Adrenal gland (tissue), 5 donors: ENCODE data around the gene MBP.

ENCODE experiments used
- POLR2A ChIP-seq, 2 donors: fragments of 450-650 bp; IDR thresholded peaks; one replicate each; pipeline ENCODE4 v1.6.1; 2017; ENCODE audit warnings: antibody characterized with exemption in 2 of 2, mild to moderate bottlenecking in 2 of 2, moderate library complexity in 1 of 2
- TF ChIP-seq, protein P1 (sequence below), 6 experiments: fragments of 450-650 bp in 4 of 6; fragments of 200-600 bp in 2 of 6; sonication (generic) in 1 of 6; IDR thresholded peaks; 1 replicate in 5 of 6; 2 replicates in 1 of 6; pipeline versions ENCODE4 v1.5.1 to v1.8.0; 2016 to 2021; ENCODE audit warnings: antibody characterized with exemption in 6 of 6, mild to moderate bottlenecking in 2 of 6, moderate library complexity in 1 of 6
- donor health status: DM: no; HTN: no; CAD: no.

DNA sequence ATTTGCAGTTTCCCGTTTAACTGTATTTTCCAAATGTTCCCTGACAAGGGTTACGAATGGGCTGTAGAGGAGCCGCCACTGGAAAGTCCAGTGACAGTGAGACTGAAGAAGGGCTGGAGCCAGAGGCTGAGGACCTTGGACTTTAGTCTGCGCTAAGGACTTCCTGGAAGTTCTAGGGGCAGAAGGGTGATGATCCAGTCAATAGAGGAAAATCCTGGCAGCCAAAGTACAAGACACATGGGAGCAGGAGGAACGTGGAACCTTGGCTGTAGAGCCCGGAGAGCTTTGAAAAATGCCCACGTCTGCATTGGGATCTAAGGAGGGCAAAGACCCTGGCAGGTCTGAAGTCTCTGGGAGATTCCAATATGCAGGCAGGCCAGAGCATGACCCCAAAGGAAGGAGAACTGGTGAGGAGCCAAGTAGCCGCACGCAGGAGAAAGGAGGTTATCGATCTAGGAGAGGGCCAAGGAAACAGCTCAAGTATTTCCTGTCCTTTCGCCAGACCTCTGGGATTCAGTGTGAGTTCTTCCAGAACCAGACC lies 28.5 kb downstream of the MBP start:
- TF ChIP-seq, protein P1, sequence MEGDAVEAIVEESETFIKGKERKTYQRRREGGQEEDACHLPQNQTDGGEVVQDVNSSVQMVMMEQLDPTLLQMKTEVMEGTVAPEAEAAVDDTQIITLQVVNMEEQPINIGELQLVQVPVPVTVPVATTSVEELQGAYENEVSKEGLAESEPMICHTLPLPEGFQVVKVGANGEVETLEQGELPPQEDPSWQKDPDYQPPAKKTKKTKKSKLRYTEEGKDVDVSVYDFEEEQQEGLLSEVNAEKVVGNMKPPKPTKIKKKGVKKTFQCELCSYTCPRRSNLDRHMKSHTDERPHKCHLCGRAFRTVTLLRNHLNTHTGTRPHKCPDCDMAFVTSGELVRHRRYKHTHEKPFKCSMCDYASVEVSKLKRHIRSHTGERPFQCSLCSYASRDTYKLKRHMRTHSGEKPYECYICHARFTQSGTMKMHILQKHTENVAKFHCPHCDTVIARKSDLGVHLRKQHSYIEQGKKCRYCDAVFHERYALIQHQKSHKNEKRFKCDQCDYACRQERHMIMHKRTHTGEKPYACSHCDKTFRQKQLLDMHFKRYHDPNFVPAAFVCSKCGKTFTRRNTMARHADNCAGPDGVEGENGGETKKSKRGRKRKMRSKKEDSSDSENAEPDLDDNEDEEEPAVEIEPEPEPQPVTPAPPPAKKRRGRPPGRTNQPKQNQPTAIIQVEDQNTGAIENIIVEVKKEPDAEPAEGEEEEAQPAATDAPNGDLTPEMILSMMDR (IDR thresholded peaks at IDR 0.05), result no peak
- no peak for TF ChIP-seq POLR2A (IDR thresholded peaks at IDR 0.05)
